Measurements from ENCODE around the gene IDI1.
"Not testable (repeated sequence)": the region's sequence is repeated elsewhere in the genome, so short reads cannot be mapped to it uniquely, and the experiment has no call there.

Gene IDI1

DNA sequence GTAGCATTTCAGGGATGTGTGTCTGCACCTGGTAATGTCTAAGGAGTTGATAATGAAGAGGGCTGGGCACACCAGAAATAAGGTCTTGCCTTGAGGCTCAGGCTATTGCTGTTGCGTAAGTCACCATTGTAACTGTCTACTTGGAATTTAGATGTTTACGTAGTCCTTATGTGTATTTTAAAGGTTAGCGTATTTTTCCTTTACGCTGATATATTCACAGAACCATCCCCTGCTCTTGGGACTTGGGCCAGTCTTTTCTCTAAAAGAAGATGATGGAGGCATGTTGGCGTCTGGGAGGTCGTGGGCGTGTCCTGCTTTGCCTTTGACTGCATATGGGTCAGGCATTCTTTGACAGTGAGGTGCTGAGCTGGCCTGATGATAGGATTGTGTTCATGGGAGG lies 22.0 kb upstream of the IDI1 start:
- peaks cover 46% of the 10 kb centered on the region for H3K36me3 Mint-ChIP-seq (ENCODE audit: low read depth)
- H3K4me3 Mint-ChIP-seq: no peak overlapping the region
- no peak for DNase-seq
- H3K4me1 Mint-ChIP-seq: no peaks in the 10 kb centered on the region
- no peak overlapping the region for H3K27ac Mint-ChIP-seq
- H3K27me3 Mint-ChIP-seq (ENCODE audit: low read depth, poor library complexity): peaks cover 5% of the 10 kb centered on the region
- no peaks in the 10 kb centered on the region for H3K9me3 Mint-ChIP-seq
- TF ChIP-seq, protein P1, sequence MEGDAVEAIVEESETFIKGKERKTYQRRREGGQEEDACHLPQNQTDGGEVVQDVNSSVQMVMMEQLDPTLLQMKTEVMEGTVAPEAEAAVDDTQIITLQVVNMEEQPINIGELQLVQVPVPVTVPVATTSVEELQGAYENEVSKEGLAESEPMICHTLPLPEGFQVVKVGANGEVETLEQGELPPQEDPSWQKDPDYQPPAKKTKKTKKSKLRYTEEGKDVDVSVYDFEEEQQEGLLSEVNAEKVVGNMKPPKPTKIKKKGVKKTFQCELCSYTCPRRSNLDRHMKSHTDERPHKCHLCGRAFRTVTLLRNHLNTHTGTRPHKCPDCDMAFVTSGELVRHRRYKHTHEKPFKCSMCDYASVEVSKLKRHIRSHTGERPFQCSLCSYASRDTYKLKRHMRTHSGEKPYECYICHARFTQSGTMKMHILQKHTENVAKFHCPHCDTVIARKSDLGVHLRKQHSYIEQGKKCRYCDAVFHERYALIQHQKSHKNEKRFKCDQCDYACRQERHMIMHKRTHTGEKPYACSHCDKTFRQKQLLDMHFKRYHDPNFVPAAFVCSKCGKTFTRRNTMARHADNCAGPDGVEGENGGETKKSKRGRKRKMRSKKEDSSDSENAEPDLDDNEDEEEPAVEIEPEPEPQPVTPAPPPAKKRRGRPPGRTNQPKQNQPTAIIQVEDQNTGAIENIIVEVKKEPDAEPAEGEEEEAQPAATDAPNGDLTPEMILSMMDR (IDR thresholded peaks at IDR 0.05): no peak

DNA sequence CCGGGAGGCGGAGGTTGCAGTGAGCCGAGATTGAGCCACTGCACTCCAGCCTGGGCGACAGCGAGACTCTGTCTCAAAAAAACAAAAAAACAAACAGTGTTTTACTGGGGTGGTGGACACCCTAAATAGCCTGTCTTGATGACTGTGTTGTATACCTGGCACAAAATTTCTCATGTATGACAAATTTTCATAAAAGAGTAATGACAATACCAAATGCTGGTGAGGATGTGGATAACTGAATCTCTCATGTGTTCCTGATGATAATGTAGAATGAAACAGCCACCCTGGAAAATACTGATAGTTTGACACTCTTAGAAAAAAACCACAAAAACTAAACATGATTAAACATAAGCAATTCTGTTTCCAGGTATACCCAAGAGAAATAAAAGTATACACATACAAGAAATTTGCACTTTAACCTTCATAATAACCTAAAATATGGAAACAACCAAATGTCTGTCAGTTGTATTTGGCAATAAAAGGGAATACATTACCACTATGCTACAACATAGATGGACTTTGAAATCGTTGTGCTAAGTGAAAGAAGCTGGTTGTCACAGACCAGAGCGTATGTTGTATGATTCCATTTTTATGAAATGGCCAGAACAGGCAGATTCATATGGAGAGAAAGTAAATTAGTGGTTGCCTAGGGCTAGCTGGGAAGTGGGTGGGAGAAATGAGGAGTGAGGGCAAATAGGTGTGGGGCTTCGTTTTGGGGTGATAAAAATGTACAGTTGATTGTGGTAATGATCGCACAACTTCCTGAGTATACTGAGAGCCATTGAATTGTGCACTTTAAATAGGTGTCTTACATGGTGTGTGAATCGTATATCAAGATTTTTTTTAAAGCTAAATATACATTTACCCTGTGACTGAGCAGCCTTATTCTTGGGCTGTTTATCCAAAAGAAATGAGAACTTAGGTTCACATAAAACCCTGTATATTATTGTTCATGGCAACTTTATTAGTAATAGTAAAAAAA lies 19.8 kb upstream of the IDI1 start:
- Mint-ChIP-seq H3K4me1 (peaks cover 6% of the 10 kb centered on the region), H3K36me3 (ENCODE audit: low read depth) (peaks cover 43% of the 10 kb centered on the region), H3K27me3 (ENCODE audit: low read depth, poor library complexity) (peaks cover 5% of the 10 kb centered on the region), H3K4me3 (no peak overlapping the region), H3K27ac (no peak overlapping the region), H3K9me3 (no peaks in the 10 kb centered on the region)
- DNase-seq: no peak
- TF ChIP-seq, protein P1 (IDR thresholded peaks at IDR 0.05): no peak

DNA sequence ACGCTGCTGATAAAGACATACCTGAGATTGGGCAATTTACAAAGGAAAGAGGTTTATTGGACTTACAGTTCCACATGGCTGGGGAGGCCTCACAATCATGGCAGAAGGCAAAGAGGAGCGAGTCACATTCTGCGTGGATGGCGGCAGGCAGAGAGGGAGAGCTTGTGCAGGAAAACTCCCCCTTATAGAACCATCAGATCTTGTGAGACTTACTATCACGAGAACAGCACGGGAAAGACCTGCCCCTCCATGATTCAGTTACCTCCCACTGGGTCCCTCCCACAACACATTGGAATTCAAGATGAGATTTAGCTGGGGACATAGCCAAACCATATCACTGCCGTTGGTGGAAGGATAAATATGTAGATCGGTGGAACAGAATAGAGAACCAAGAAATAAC lies 17.8 kb upstream of the IDI1 start:
- peak overlapping the region; percentile 57 for H3K27ac Mint-ChIP-seq
- not testable (repeated sequence) for H3K9me3 Mint-ChIP-seq; H3K4me3 Mint-ChIP-seq; H3K27me3 Mint-ChIP-seq (ENCODE audit: low read depth, poor library complexity); H3K4me1 Mint-ChIP-seq; DNase-seq
- peaks cover 35% of the 10 kb centered on the region for H3K36me3 Mint-ChIP-seq (ENCODE audit: low read depth)

DNA sequence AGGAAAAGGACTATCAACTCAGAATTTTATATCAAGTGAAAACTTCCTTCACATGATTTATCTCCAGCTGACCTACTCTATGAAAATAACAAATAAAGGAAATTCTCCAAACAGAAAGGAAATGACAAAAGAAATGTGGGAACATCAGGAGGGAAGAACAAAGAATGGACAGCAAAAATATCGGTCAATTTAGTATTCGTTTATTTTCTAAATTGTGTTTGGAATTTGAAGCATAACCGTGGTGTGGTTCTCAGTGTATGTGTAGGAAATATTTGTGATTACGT lies 16.0 kb upstream of the IDI1 start:
- peaks cover 31% of the 10 kb centered on the region for H3K36me3 Mint-ChIP-seq (ENCODE audit: low read depth)
- H3K9me3 Mint-ChIP-seq: no peaks in the 10 kb centered on the region
- no peak for DNase-seq
- no peak overlapping the region for H3K27ac Mint-ChIP-seq
- TF ChIP-seq, protein P1 (IDR thresholded peaks at IDR 0.05): no peak
- H3K4me3 Mint-ChIP-seq: no peak overlapping the region
- H3K27me3 Mint-ChIP-seq (ENCODE audit: low read depth, poor library complexity): no peaks in the 10 kb centered on the region
- peaks cover 6% of the 10 kb centered on the region for H3K4me1 Mint-ChIP-seq

DNA sequence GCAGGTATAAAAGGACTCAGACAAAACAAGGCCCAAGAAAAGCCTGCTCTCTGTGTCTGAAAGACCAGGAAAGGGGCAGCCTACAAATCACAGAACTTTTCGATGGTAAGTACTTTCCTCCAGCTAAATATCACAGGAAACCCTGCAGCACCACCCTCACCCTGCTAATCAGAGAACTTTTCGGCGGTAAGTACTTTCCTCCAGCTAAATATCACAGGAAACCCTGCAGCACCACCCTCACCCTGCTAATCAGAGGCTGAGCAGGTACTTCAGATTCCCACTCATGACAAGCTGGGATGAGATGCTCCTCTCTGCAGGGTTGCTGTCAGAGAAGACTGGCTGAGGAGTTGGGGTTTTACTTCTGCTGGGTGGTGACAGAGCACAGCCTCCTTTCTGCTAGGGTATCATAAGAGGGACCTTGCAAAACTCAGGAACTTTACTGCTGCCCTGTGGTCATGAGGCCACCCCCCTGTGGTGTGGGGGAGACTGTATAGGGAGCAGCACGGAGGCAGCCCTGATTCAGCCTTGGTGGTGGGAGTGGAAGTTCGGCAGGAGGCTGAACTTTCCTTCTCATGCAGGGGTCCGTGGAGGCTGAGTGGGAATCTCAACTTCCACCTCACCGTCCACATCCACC lies 14.4 kb upstream of the IDI1 start:
- Mint-ChIP-seq H3K4me1 (peaks cover 6% of the 10 kb centered on the region), H3K36me3 (ENCODE audit: low read depth) (peaks cover 31% of the 10 kb centered on the region), H3K4me3 (no peak overlapping the region), H3K27ac (no peak overlapping the region), H3K9me3 (no peaks in the 10 kb centered on the region), H3K27me3 (ENCODE audit: low read depth, poor library complexity) (no peaks in the 10 kb centered on the region)
- DNase-seq: no peak
- TF ChIP-seq, protein P1 (IDR thresholded peaks at IDR 0.05): no peak

DNA sequence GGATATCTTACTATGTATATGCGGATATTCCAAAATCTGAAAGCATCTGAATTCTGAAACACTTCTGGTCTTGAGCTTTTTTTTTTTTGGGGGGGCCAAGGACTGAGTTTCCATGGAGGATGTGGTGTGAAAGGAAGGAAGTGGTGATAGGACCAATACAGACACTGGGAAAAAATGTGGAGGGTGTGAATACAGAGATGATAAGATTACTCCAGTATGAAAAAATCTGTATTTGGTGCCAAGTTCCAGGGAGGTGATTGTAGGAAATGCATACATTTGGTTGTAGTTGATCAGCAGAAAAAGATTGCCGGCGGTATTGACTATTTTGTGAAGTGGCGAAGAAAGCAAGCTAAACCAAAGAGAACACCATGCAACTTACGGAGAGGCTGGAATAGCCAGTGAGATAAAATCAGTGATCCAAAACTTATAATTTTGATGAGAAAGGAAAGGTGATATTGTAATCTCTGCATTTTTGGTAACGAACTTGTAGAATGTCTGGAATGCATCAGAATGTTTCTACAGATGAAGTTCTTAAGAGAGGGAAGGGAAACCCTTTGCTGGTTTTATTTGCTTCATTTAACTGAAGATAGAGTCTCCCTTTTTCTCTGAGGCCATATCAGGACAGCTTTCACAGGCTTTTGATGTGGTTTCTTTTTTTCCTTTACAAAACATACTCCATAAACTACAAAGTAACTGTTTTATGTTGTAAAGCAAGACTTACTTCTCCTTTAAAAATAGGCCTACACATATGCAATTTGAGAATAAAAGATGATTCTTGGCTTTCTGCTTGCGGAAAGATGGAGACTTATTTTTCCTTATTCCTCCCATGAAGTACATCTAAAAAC lies 13.2 kb upstream of the IDI1 start:
- Mint-ChIP-seq H3K4me1 (peaks cover 18% of the 10 kb centered on the region), H3K27me3 (ENCODE audit: low read depth, poor library complexity) (no peaks in the 10 kb centered on the region), H3K36me3 (ENCODE audit: low read depth) (peaks cover 27% of the 10 kb centered on the region), H3K4me3 (no peak overlapping the region), H3K9me3 (no peaks in the 10 kb centered on the region), H3K27ac (no peak overlapping the region)
- TF ChIP-seq, protein P1 (IDR thresholded peaks at IDR 0.05): no peak
- no peak for DNase-seq
